SK-N-SH (cell line): Measurements from ENCODE around the gene MRPL51. TPM values are rescaled to one million over a fixed set of nuclear protein-coding genes. Genes with fewer than 3 reads are reported as not detected.

Source experiments
- CTCF ChIA-PET: fragments of 300-600, 350-600 bp; formaldehyde crosslinking; extraction: SDS; loops from one replicate; lab custom pipeline; 2021; lab: Yijun Ruan, JAX
- POLR2A ChIA-PET: fragments of 350-600 bp; sonication (Branson Sonifier 250); formaldehyde crosslinking; extraction: SDS; loops from one replicate; lab custom pipeline; 2020; ENCODE audit warnings: antibody characterized with exemption, inconsistent platforms; lab: Yijun Ruan, JAX
- DNase-seq: peaks from one replicate; pipeline ENCODE4 v3.0.0; 2012
- H2AFZ ChIP-seq: fragments of 200-600 bp; sonication (generic); 2 replicates; pipeline ENCODE4 v1.8.1; 2016; ENCODE audit warnings: antibody characterized with exemption, mild to moderate bottlenecking, low read depth
- H3F3A ChIP-seq: fragments of 200-600 bp; sonication (generic); replicated peaks from 2 replicates; pipeline ENCODE3; 2016; ENCODE audit warnings: antibody characterized with exemption, mild to moderate bottlenecking; ENCODE audit not compliant: insufficient read depth
- H3K27ac ChIP-seq, 2 experiments: fragments of 200-500 bp in 1 of 2; fragments of 200-600 bp in 1 of 2; sonication (Bioruptor generic) in 1 of 2; sonication (generic), shearing (Covaris generic) in 1 of 2; 2 replicates each; pipeline versions ENCODE4 v1.5.1 to v1.6.1; 2014 to 2016; ENCODE audit warnings: low read depth in 2 of 2, inconsistent platforms in 1 of 2, low read length in 1 of 2, mild to moderate bottlenecking in 1 of 2, mixed read lengths in 1 of 2
- H3K27me3 ChIP-seq: fragments of 200-600 bp; sonication (generic), shearing (Covaris generic); 2 replicates; pipeline ENCODE4 v1.6.1; 2016; ENCODE audit warnings: mixed run types; ENCODE audit not compliant: insufficient read depth
- H3K36me3 ChIP-seq, 2 experiments: fragments of 200-500 bp in 1 of 2; fragments of 200-600 bp in 1 of 2; sonication (Bioruptor generic) in 1 of 2; sonication (generic) in 1 of 2; replicated peaks in 1 of 2; 2 replicates each; pipeline versions ENCODE3 to v1.5.1; 2014 to 2016; ENCODE audit warnings: low read length in 1 of 2, mild to moderate bottlenecking in 1 of 2; ENCODE audit not compliant: insufficient read depth in 2 of 2, control insufficient read depth in 1 of 2
- H3K4me1 ChIP-seq, 2 experiments: fragments of 200-500 bp in 1 of 2; fragments of 200-600 bp in 1 of 2; sonication (Bioruptor generic) in 1 of 2; sonication (generic), shearing (Covaris generic) in 1 of 2; 2 replicates each; pipeline versions ENCODE4 v1.5.1 to v1.6.1; 2014 to 2016; ENCODE audit warnings: low read depth in 1 of 2, low read length in 1 of 2, mixed run types in 1 of 2; ENCODE audit not compliant: insufficient read depth in 2 of 2, control insufficient read depth in 1 of 2
- H3K4me2 ChIP-seq: fragments of 200-600 bp; sonication (generic), shearing (Covaris generic); 2 replicates; pipeline ENCODE4 v1.6.1; 2017; ENCODE audit warnings: mixed run types
- H3K4me3 ChIP-seq, 2 experiments: fragments of 200-500 bp in 1 of 2; fragments of 200-600 bp in 1 of 2; sonication (Bioruptor generic) in 1 of 2; sonication (generic), shearing (Covaris generic) in 1 of 2; 2 replicates each; pipeline versions ENCODE4 v1.5.1 to v1.8.1; 2014 to 2016; ENCODE audit warnings: low read depth in 2 of 2, inconsistent platforms in 1 of 2, low read length in 1 of 2, mild to moderate bottlenecking in 1 of 2, mixed read lengths in 1 of 2, moderate library complexity in 1 of 2
- H3K79me2 ChIP-seq: fragments of 200-600 bp; sonication (generic); 2 replicates; pipeline ENCODE4 v1.8.1; 2017; ENCODE audit warnings: mild to moderate bottlenecking; ENCODE audit not compliant: insufficient read depth
- H3K9ac ChIP-seq: fragments of 200-600 bp; sonication (generic); 2 replicates; pipeline ENCODE4 v1.6.1; 2017; ENCODE audit warnings: mixed run types
- H3K9me2 ChIP-seq: fragments of 200-600 bp; sonication (generic); 2 replicates; pipeline ENCODE4 v1.6.1; 2017; ENCODE audit warnings: mixed run types
- H3K9me3 ChIP-seq: fragments of 200-600 bp; sonication (generic); 2 replicates; pipeline ENCODE4 v1.6.1; 2017; ENCODE audit warnings: mixed run types, mild to moderate bottlenecking, moderate library complexity
- H4K20me1 ChIP-seq: fragments of 200-600 bp; sonication (generic); 2 replicates; pipeline ENCODE4 v1.6.1; 2017; ENCODE audit warnings: mild to moderate bottlenecking, mixed run types; ENCODE audit not compliant: insufficient read depth
- ELF1 ChIP-seq: IDR thresholded peaks from 2 replicates; pipeline ENCODE4 v1.4.0; 2012
- EP300 ChIP-seq, 2 experiments: IDR thresholded peaks; 2 replicates each; pipeline versions ENCODE4 v1.4.0 to v1.6.1; 2012; ENCODE audit warnings: borderline replicate concordance in 1 of 2, low read depth in 1 of 2, low read length in 1 of 2
- FOSL2 ChIP-seq: IDR thresholded peaks from 2 replicates; pipeline ENCODE4 v1.4.0; 2012; ENCODE audit warnings: low read depth, mild to moderate bottlenecking, moderate library complexity, borderline replicate concordance
- FOXM1 ChIP-seq: IDR thresholded peaks from 2 replicates; pipeline ENCODE4 v1.4.0; 2012; ENCODE audit warnings: low read depth, mild to moderate bottlenecking
- GABPA ChIP-seq: IDR thresholded peaks from 2 replicates; pipeline ENCODE4 v1.4.0; 2012; ENCODE audit warnings: low read depth, mild to moderate bottlenecking
- GATA2 ChIP-seq: sonication (generic); formaldehyde crosslinking; IDR thresholded peaks from 2 replicates; pipeline ENCODE4 v1.5.0; 2020; ENCODE audit warnings: mild to moderate bottlenecking, missing genetic modification reagents
- JUND ChIP-seq: IDR thresholded peaks from 2 replicates; pipeline ENCODE4 v1.4.0; 2012
- NFIC ChIP-seq: IDR thresholded peaks from 2 replicates; pipeline ENCODE4 v1.4.0; 2012; ENCODE audit warnings: borderline replicate concordance
- NRF1 ChIP-seq: IDR thresholded peaks from 2 replicates; pipeline ENCODE4 v1.6.1; 2012; ENCODE audit warnings: low read depth, mild to moderate bottlenecking, low read length
- PBX3 ChIP-seq: IDR thresholded peaks from 2 replicates; pipeline ENCODE4; 2012
- POLR2AphosphoS5 ChIP-seq: IDR thresholded peaks from 2 replicates; pipeline ENCODE4 v1.6.1; 2012; ENCODE audit warnings: low read depth, low read length
- RCOR1 ChIP-seq: fragments of 150-350 bp; IDR thresholded peaks from 2 replicates; pipeline ENCODE4 v1.6.1; 2017; ENCODE audit warnings: antibody characterized with exemption, low read length
- RXRA ChIP-seq: IDR thresholded peaks from 2 replicates; pipeline ENCODE4 v1.4.0; 2012; ENCODE audit warnings: low read depth, mild to moderate bottlenecking, borderline replicate concordance
- SIN3A ChIP-seq: IDR thresholded peaks from 2 replicates; pipeline ENCODE4 v1.6.1; 2012; ENCODE audit warnings: low read depth, mild to moderate bottlenecking, low read length, moderate library complexity, borderline replicate concordance
- SMC3 ChIP-seq: IDR thresholded peaks from 2 replicates; pipeline ENCODE4 v1.6.1; 2012; ENCODE audit warnings: low read depth, low read length, improper control_type of control experiment
- TCF12 ChIP-seq: IDR thresholded peaks from 2 replicates; pipeline ENCODE4 v1.4.0; 2012
- TEAD4 ChIP-seq: IDR thresholded peaks from 2 replicates; pipeline ENCODE4 v1.4.0; 2012; ENCODE audit warnings: mild to moderate bottlenecking, borderline replicate concordance; ENCODE audit not compliant: insufficient read depth
- USF2 ChIP-seq: fragments of 150-350 bp; IDR thresholded peaks from 2 replicates; pipeline ENCODE4 v1.6.1; 2017; ENCODE audit warnings: antibody characterized with exemption, low read length, low read depth, borderline replicate concordance
- YY1 ChIP-seq: IDR thresholded peaks from 2 replicates; pipeline ENCODE4 v1.4.0; 2012; ENCODE audit warnings: low read depth, mild to moderate bottlenecking
- WGBS: methylation state at CpG from one replicate; pipeline ENCODE4 v1.1.6; 2017; ENCODE audit warnings: low lambda C conversion rate; 5-methylcytosine and 5-hydroxymethylcytosine counted together
- polyA plus RNA-seq, 3 experiments: library from polyadenylated mRNA; depleted of rRNA; stranded (reverse); fragments of >200 nt; gene quantifications; 2 replicates each; pipeline ENCODE4 v1.2.3, GENCODE V29; 2012
- TF ChIP-seq, protein P1 (sequence below): fragments of 200-600 bp; sonication (generic); IDR thresholded peaks from 2 replicates; pipeline ENCODE4 v1.6.1; 2017; ENCODE audit warnings: antibody characterized with exemption, mild to moderate bottlenecking, moderate library complexity
- TF ChIP-seq, protein P2 (sequence below): IDR thresholded peaks from 2 replicates; pipeline ENCODE4 v1.4.0; 2012; ENCODE audit warnings: low read depth

MRPL51 gene
- polyA plus RNA-seq, 1 of the 3 experiments (the other 2 are of a cell fraction) = 189 TPM

- H3K9me2 ChIP-seq = no peaks in the 10 kb centered on the region
- ChIA-PET POLR2A (interaction anchor here (0.6 to 5.4 kb wide), 9 partner anchors 11 to 154 kb away, joined by 3 to 73 read pairs (median 10); partner anchors contain the start of genes MRPL51, NOP2, TAPBPL and VAMP1), CTCF (interaction anchor here (0.9 to 9.4 kb wide), 6 partner anchors 12 to 70 kb away, joined by 3 to 228 read pairs (median 4); partner anchors contain the start of genes IFFO1 and MRPL51)
- peak overlapping the region; percentile 95 to 96 for H3K27ac ChIP-seq
- no peaks in the 10 kb centered on the region for H3K27me3 ChIP-seq
- H3K36me3 ChIP-seq = peaks cover 48% of the 10 kb centered on the region in 2 experiments
- no peak for DNase-seq
- H3K4me2 ChIP-seq = peak overlapping the region; percentile 100
- H3K4me3 ChIP-seq = peak overlapping the region; percentile 93 to 97
- peaks cover 90% of the 10 kb centered on the region for H3F3A ChIP-seq
- no peak for TF ChIP-seq RXRA
- TF ChIP-seq, protein P1, sequence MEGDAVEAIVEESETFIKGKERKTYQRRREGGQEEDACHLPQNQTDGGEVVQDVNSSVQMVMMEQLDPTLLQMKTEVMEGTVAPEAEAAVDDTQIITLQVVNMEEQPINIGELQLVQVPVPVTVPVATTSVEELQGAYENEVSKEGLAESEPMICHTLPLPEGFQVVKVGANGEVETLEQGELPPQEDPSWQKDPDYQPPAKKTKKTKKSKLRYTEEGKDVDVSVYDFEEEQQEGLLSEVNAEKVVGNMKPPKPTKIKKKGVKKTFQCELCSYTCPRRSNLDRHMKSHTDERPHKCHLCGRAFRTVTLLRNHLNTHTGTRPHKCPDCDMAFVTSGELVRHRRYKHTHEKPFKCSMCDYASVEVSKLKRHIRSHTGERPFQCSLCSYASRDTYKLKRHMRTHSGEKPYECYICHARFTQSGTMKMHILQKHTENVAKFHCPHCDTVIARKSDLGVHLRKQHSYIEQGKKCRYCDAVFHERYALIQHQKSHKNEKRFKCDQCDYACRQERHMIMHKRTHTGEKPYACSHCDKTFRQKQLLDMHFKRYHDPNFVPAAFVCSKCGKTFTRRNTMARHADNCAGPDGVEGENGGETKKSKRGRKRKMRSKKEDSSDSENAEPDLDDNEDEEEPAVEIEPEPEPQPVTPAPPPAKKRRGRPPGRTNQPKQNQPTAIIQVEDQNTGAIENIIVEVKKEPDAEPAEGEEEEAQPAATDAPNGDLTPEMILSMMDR = 0 out of 2 replicates have a peak, but pooled peaks have one; percentile 12
- no peak for TF ChIP-seq PBX3
- no peak for TF ChIP-seq NRF1
- H2AFZ ChIP-seq = no peak overlapping the region
- H4K20me1 ChIP-seq = peaks cover 55% of the 10 kb centered on the region
- WGBS = 0% methylated on average over 3 of the region's 6 CpGs
- H3K9ac ChIP-seq = peak overlapping the region; percentile 99
- peaks cover 15 to 34% of the 10 kb centered on the region in 2 experiments; a peak in 3 of 4 replicates for H3K4me1 ChIP-seq
- H3K9me3 ChIP-seq = no peaks in the 10 kb centered on the region
- peaks cover 62% of the 10 kb centered on the region for H3K79me2 ChIP-seq
These were observed 42.6 kb upstream of the MRPL51 start for GRCh38 chr12:6535697-6535946.

DNA sequence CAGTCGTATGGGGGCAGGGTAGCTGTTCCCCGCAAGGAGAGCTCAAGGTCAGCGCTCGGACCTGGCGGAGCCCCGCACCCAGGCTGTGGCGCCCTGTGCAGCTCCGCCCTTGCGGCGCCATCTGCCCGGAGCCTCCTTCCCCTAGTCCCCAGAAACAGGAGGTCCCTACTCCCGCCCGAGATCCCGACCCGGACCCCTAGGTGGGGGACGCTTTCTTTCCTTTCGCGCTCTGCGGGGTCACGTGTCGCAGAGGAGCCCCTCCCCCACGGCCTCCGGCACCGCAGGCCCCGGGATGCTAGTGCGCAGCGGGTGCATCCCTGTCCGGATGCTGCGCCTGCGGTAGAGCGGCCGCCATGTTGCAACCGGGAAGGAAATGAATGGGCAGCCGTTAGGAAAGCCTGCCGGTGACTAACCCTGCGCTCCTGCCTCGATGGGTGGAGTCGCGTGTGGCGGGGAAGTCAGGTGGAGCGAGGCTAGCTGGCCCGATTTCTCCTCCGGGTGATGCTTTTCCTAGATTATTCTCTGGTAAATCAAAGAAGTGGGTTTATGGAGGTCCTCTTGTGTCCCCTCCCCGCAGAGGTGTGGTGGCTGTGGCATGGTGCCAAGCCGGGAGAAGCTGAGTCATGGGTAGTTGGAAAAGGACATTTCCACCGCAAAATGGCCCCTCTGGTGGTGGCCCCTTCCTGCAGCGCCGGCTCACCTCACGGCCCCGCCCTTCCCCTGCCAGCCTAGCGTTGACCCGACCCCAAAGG is 42.1 kb upstream of the MRPL51 start:
- peak overlapping the region; percentile 93 to 97 for H3K4me3 ChIP-seq
- peaks cover 55% of the 10 kb centered on the region for H4K20me1 ChIP-seq
- H3K9ac ChIP-seq = peak overlapping the region; percentile 99
- WGBS = 0% methylated on average over 16 of the region's 52 CpGs
- DNase-seq = peak; percentile 81
- no peaks in the 10 kb centered on the region for H3K9me2 ChIP-seq
- peak overlapping the region; percentile 95 to 96 for H3K27ac ChIP-seq
- H3K4me1 ChIP-seq = peaks cover 15 to 34% of the 10 kb centered on the region in 2 experiments; a peak in 3 of 4 replicates
- ChIA-PET CTCF (interaction anchor here (0.9 to 9.4 kb wide), 7 partner anchors 11 to 112 kb away, joined by 3 to 228 read pairs (median 4); partner anchors contain the start of genes IFFO1 and MRPL51), POLR2A (interaction anchor here (0.6 to 5.4 kb wide), 16 partner anchors 12 to 410 kb away, joined by 3 to 73 read pairs (median 6); partner anchors contain the start of genes MRPL51, NOP2, TAPBPL and USP5)
- H3K79me2 ChIP-seq = peaks cover 62% of the 10 kb centered on the region
- H2AFZ ChIP-seq = no peak overlapping the region
- H3K27me3 ChIP-seq = no peaks in the 10 kb centered on the region
- H3F3A ChIP-seq = peaks cover 91% of the 10 kb centered on the region
- H3K4me2 ChIP-seq = peak overlapping the region; percentile 100
- peaks cover 48 to 51% of the 10 kb centered on the region in 2 experiments for H3K36me3 ChIP-seq
- no peaks in the 10 kb centered on the region for H3K9me3 ChIP-seq
- TF ChIP-seq ELF1 = no peak
- TF ChIP-seq TEAD4 = 0 out of 2 replicates have a peak, but pooled peaks have one; percentile 30
- TF ChIP-seq GABPA = 0 out of 2 replicates have a peak, but pooled peaks have one; percentile 15
- TF ChIP-seq TCF12 = no peak; the same call in 1 of the 2 replicates
- no peak; the same call in 1 of the 2 replicates for TF ChIP-seq POLR2AphosphoS5
- no peak for TF ChIP-seq NRF1
- peak; percentile 55; the same call in 1 of the 2 replicates for TF ChIP-seq USF2
- no peak for TF ChIP-seq FOXM1
- TF ChIP-seq NFIC = peak; percentile 85
- TF ChIP-seq YY1 = peak; percentile 87
- TF ChIP-seq, protein P2, sequence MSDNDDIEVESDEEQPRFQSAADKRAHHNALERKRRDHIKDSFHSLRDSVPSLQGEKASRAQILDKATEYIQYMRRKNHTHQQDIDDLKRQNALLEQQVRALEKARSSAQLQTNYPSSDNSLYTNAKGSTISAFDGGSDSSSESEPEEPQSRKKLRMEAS = no peak
- no peak for TF ChIP-seq PBX3
- TF ChIP-seq SIN3A = no peak; the same call in 1 of the 2 replicates
- TF ChIP-seq FOSL2 = 0 out of 2 replicates have a peak, but pooled peaks have one; percentile 32
- no peak for TF ChIP-seq SMC3
- TF ChIP-seq GATA2 (CRISPR knock-in tag) = no peak
- no peak for TF ChIP-seq RXRA
- TF ChIP-seq JUND = no peak
- no peak for TF ChIP-seq EP300 (IDR thresholded peaks at IDR 0.05; ENCODE audit: borderline replicate concordance in 1 of 2, low read depth in 1 of 2, low read length in 1 of 2)
- no peak for TF ChIP-seq RCOR1
